Prostate gland (tissue), 2 donors: ENCODE results near the gene SCIMP.

Experiments
- CTCF ChIP-seq, 4 experiments: fragments of 200-600 bp in 2 of 4; fragments of 450-650 bp in 2 of 4; sonication (generic) in 2 of 4; IDR thresholded peaks; 1 replicate in 3 of 4; 2 replicates in 1 of 4; pipeline ENCODE4 v1.5.1; 2016 to 2019; ENCODE audit warnings: antibody characterized with exemption in 4 of 4, mild to moderate bottlenecking in 2 of 4, moderate library complexity in 2 of 4
- POLR2A ChIP-seq: fragments of 450-650 bp; IDR thresholded peaks from one replicate; pipeline ENCODE4 v1.6.1; 2016; ENCODE audit warnings: antibody characterized with exemption, mild to moderate bottlenecking
- POLR2AphosphoS5 ChIP-seq: sonication (generic); formaldehyde crosslinking; IDR thresholded peaks from one replicate; pipeline ENCODE4 v1.6.1; 2017; ENCODE audit warnings: antibody characterized with exemption

- TF ChIP-seq CTCF (IDR thresholded peaks at IDR 0.05) (no peak), POLR2A (no peak), POLR2AphosphoS5 (no peak)
These were observed 51.9 kb downstream of the SCIMP start for GRCh38 chr17:5182597-5183409.
